NCI-H345 (cell line): Measurements from ENCODE around the gene SLC15A2.

Experiments used
- DNase-seq: peaks from one replicate; lab custom pipeline; 2025; lab: John Stamatoyannopoulos, UW

The SLC15A2 gene

DNA sequence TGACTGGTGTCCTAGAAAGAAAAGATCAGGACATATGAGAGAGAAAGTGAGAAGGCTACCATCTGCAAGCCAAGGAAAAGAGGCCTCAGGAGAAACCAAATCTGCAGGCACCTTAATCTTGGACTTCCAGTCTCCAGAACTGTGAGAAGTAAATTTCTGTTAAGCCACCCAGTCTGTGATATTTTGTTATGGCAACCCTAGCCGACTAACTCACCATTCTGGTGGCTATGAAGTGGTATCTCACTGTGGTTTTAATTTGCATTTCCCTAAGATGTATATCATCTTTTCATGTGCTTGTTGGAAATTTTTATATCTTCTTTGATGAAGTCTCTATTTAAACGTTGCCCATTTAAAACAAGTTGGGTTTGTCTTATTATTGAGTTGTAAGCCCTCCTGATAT lies 87.3 kb downstream of the SLC15A2 start:
- no peak for DNase-seq

DNA sequence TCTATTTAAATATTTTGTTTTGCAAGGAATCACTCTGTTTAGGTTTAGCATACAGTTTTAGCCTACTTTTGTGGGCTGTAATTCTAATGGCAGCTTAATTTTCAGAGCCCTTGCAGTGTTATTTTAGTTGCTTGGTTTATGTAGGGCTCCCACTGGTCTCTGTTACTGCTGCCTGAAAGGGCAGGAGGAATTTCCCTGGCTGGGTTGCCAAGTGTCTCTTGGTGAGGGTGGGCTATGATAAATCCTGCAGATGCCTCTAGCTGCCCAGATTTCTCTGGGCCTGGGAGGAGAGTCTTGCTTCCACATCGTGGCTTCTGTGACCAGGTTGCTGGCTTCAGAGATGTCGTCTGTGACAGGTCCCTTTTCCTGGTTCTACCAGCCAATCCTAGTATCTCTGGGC lies 91.6 kb downstream of the SLC15A2 start:
- DNase-seq = no peak

- DNase-seq = no peak
Measured at GRCh38 chr3:121988146-121988545, 93.9 kb downstream of the SLC15A2 start.

DNA sequence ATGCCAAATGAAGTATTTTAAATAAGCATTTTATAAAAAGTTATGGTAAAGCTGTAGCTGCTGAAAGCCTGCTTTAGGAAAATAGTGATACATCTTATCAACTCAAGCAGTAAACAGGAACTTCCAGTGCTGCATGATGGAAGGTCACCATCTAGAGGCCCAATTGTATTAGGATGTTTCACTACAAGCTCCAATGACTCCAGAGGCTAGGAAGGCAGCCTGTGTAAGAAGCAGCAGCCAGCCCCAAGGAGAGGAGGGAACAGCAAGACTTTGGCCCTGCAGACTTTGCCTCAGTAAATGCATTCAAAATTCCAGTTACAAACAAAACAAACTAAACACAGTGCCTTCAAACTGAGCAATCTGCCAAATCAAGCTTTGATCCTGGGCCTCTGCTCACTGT lies 95.7 kb downstream of the SLC15A2 start:
- no peak for DNase-seq

GRCh38 chr3:121992601-121993560 lies 98.7 kb downstream of the SLC15A2 start:
- DNase-seq = no peak
